IPS-15b (cell line): ENCODE data around the gene CDH23.

Experiments used
- H3K27me3 ChIP-seq: one replicate; pipeline ENCODE4 v1.6.1; 2013; ENCODE audit warnings: low read length; ENCODE audit not compliant: control insufficient read depth, insufficient read depth
- H3K36me3 ChIP-seq: one replicate; pipeline ENCODE4 v1.6.1; 2013; ENCODE audit warnings: low read length; ENCODE audit not compliant: control insufficient read depth, insufficient read depth
- H3K4me1 ChIP-seq: one replicate; pipeline ENCODE4 v1.6.1; 2013; ENCODE audit warnings: mild to moderate bottlenecking, low read length; ENCODE audit not compliant: control insufficient read depth, insufficient read depth
- H3K4me3 ChIP-seq: one replicate; pipeline ENCODE4 v1.5.1; 2013; ENCODE audit warnings: low read depth, low read length
- H3K9ac ChIP-seq: one replicate; pipeline ENCODE4 v1.6.1; 2013; ENCODE audit warnings: low read depth, mild to moderate bottlenecking, low read length
- H3K9me3 ChIP-seq: one replicate; pipeline ENCODE4 v1.6.1; 2013; ENCODE audit warnings: mild to moderate bottlenecking, low read length; ENCODE audit not compliant: control insufficient read depth, insufficient read depth

Gene CDH23

DNA sequence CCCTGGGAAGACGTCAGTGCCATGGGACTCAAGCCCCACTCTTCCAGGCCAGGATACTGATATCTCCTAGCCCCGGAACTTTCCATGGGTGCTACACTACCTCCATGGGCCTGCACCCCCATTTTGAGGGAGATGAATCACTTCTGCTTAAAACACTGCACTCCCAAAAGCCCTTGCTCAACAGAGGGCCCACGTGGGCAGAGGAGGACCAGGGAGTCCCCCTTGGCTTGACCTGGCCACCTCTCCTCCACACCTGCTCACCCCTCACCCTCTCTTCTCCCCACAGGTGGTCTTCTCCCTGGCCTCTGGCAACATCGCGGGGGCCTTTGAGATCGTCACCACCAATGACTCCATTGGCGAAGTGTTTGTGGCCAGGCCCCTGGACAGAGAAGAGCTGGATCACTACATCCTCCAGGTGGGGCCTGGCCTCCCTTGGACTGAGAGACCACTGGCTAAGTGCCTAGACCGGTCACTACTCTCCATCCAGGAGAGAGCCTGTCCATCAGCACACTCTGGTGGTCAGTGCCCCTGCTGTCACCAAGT lies 342.7 kb downstream of the CDH23 start:
- no peak overlapping the region for H3K4me3 ChIP-seq
- no peaks in the 10 kb centered on the region for H3K9me3 ChIP-seq
- no peaks in the 10 kb centered on the region for H3K36me3 ChIP-seq
- H3K4me1 ChIP-seq = no peaks in the 10 kb centered on the region
- no peaks in the 10 kb centered on the region for H3K27me3 ChIP-seq
- H3K9ac ChIP-seq = no peak overlapping the region

DNA sequence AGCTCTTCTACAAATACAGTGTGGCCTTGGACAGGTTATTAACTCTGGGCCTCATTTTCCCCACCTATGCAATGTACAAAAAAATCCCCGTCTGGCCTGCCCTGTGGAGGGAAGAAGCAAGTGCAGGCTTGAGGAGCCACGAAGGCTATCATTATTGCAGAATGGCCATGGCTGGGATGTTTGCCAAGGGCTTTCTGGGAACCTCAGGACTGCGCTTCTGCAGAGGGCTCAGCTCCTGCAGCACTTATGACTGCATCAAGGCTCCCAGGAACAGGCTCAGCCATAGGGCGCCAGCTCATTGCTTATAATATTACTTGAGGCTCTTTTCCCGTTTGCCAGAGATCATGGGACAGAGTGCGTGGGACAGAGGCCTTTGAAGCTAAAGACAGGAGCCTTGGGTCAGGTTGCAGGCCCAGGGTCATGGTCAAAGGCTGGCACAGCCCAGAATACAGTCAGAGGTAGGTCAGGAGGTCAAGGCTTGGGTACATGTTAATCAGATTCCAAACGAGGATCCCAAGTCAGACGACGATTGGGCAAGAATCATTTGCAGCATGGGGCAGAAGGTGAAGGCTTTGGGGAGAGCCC lies 343.4 kb downstream of the CDH23 start:
- no peaks in the 10 kb centered on the region for H3K4me1 ChIP-seq
- H3K9me3 ChIP-seq = no peaks in the 10 kb centered on the region
- H3K4me3 ChIP-seq = no peak overlapping the region
- H3K9ac ChIP-seq = no peak overlapping the region
- H3K36me3 ChIP-seq = no peaks in the 10 kb centered on the region
- H3K27me3 ChIP-seq = no peaks in the 10 kb centered on the region

DNA sequence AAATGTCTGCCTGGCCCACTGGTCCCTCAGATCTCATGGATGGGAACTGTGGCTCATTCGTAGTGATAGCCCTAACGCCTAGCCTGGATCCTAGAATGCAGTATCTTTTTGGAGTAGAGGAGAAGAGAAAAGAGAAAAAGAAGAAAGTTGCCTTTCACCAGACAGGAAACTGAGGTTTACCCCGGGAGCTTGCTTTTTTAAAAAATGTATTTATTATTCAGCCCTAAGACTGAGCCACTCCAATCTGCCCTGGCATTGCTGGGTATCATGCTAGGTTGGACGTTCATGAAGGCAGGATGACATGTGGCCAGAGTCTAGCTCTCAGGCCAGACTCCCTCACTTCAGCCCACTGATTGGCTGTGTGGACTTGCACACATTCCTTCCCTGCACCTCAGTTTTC lies 344.3 kb downstream of the CDH23 start:
- H3K27me3 ChIP-seq = no peaks in the 10 kb centered on the region
- H3K4me3 ChIP-seq = no peak overlapping the region
- H3K36me3 ChIP-seq = no peaks in the 10 kb centered on the region
- H3K4me1 ChIP-seq = no peaks in the 10 kb centered on the region
- H3K9me3 ChIP-seq = no peaks in the 10 kb centered on the region
- H3K9ac ChIP-seq = no peak overlapping the region

DNA sequence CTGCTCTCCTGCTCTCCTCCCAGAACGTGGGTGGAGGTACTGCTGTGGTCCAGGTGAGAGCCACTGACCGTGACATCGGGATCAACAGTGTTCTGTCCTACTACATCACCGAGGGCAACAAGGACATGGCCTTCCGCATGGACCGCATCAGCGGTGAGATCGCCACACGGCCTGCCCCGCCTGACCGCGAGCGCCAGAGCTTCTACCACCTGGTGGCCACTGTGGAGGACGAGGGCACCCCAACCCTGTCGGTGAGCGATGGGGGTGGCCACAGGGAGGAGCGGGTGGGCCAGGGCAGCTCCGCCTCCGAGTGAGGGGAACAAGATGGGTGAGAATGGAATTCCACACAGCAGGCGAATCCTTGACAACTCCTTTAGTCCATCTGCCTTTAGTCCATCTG lies 345.0 kb downstream of the CDH23 start:
- Histone ChIP-seq H3K4me3 (no peak overlapping the region), H3K9ac (no peak overlapping the region), H3K27me3 (no peaks in the 10 kb centered on the region), H3K4me1 (no peaks in the 10 kb centered on the region), H3K9me3 (no peaks in the 10 kb centered on the region), H3K36me3 (no peaks in the 10 kb centered on the region)

DNA sequence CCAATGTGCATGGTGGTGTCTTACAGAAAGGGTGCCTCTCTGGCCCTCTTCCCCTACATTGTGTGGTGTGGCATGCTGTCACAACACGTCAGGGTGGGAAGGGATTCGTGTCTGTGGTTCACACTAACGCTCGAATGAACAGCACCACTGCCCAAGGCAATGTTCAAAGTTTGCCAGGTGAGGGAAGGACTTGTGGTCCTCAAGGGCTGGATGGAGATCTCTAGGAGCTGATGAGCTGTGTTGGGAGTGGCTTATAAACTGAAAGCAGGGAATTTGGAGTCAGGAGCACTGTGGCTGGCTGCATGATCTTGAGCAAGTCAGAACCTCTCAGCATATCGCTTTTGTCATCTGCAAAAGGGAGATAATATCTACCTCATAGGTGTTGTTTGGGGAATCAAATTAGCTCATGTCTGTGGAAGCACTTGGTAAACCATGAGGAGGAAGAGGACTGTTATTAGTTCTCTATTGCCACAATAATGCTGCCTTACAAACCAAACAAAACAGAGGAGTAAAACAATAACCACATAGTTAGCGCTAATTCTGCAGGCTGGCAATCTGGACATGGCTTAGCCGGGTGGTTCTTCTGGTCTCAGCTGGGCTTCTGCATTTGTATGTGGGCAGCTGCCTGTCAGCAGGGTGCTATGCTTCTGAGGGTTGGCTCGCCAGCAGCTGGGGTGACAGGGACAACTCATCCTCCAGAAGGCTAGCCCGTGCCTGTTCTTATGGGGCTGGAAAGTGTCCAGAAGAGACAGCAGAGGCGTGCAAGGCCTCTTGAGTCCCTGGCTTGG lies 345.8 kb downstream of the CDH23 start:
- no peaks in the 10 kb centered on the region for H3K36me3 ChIP-seq
- no peak overlapping the region for H3K4me3 ChIP-seq
- no peaks in the 10 kb centered on the region for H3K27me3 ChIP-seq
- no peak overlapping the region for H3K9ac ChIP-seq
- H3K9me3 ChIP-seq = no peaks in the 10 kb centered on the region
- H3K4me1 ChIP-seq = no peaks in the 10 kb centered on the region

DNA sequence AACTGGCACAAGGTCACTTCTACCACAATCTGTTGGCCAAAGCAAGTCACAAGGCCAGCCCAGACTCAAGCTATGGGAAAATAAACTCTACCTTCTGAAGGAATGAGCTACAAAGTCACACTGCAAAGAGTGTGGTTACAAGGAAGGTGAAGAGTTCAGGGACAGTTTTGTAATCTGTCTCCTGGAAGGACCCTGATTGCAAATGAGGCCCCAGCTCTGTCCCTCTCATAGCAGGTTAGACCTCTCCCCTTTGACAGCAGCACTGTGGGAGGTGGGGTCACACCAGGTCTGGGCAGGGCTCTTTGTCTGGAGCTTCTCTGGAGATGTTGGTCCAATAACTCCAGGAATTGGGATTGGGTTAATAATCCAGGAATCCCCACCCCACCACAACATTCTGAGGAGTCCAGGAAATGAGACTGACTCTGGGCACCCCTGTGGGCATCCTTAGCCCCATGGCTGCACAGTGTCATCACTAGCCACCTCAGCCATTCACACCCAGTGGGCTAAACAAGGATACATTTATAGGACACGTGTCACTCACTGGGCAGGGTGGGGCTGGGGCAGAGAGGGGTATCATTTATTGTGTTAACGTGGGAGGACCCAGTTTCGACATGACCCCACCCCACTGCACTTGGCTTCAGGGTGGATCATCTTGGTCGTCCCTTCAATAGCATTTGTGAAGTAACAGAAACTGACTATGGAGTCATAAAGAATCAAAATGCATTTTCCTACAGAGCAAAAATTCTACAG lies 346.5 kb downstream of the CDH23 start:
- H3K4me3 ChIP-seq = no peak overlapping the region
- no peak overlapping the region for H3K9ac ChIP-seq
- no peaks in the 10 kb centered on the region for H3K9me3 ChIP-seq
- no peaks in the 10 kb centered on the region for H3K36me3 ChIP-seq
- H3K4me1 ChIP-seq = no peaks in the 10 kb centered on the region
- no peaks in the 10 kb centered on the region for H3K27me3 ChIP-seq

DNA sequence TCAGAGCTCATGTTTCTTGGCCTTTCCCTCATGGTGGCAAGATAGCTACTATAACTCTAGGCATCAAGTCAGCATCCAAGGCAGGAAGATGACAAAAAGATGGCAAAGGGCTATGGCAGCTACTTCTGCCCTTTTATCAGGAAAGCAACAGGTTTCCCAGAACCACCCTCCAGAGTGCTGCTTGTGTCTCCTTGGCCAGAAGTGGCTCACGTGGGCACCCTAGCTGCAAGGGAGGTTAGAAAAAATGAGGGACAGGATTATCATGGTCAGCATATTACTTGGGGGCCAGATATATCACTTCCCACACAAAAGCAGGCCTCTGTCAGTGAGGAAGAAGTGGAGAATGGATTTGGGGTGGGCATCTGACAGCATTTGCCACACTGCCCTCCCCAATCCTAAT lies 347.1 kb downstream of the CDH23 start:
- no peaks in the 10 kb centered on the region for H3K4me1 ChIP-seq
- no peak overlapping the region for H3K9ac ChIP-seq
- no peaks in the 10 kb centered on the region for H3K27me3 ChIP-seq
- H3K36me3 ChIP-seq = no peaks in the 10 kb centered on the region
- H3K4me3 ChIP-seq = no peak overlapping the region
- no peaks in the 10 kb centered on the region for H3K9me3 ChIP-seq

DNA sequence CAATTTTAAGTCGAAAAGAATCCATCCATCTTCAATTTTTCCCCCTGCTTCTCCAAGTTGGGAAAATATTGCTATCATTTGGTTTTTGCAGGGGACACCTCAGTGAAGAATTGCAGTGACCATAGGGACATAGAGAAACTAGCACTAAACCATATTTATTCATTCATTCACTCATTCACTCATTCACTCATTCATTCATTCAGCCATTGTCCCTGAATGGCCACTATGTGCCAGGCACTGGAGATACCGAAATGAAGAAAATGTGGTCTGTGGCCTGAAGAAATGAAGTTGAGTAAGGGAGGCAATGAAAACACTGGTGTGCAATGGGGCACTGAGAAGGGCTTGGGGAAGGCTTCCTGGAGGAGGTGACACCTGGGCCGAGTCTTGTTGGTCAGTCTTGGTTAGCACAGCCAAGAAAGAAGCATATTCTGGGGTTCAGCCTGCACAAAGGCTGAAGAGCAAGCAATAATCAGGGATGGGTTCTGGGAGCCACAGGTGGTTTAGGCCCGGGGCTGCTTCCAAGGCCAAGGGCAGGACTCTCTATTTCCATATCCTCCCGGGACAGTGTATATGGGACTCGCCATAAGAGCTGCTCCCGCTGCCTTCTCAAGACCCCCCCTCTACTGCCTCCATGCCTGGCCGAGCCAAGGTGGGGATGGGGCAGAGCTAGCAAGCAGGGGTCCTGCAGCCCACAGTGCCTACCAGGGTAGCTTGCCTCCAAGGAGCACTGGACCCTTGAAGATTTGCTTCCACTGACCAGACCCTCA lies 348.4 kb downstream of the CDH23 start:
- Histone ChIP-seq H3K4me3 (no peak overlapping the region), H3K36me3 (no peaks in the 10 kb centered on the region), H3K9me3 (no peaks in the 10 kb centered on the region), H3K27me3 (no peaks in the 10 kb centered on the region), H3K4me1 (no peaks in the 10 kb centered on the region), H3K9ac (no peak overlapping the region)

DNA sequence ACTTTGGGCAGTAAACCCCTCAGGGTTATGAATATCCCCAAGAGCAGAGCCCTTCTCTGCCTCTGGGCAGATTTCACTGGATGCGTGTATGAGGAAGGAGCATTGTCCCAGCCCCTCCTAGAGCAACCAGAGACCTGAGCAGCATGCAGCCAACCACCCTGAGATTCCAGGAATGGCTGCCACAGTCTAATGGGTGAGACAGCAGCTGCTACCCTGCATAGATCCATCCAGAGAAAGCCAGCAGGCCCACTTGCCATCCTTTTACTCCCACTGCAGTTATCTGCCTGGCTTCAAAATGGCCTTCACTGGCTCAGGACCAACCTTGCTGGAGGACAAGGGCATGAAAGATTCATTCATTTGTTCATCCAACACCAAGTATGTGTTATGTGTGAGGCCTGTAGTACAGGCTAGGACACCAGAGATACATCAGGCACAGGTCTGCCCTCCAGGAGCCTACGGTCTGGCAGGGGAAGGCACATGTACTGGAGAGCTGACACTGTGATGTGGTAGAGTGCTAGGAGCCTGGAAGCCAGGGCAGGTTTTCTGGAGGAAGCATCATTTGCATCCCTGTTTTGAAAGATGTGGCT lies 349.0 kb downstream of the CDH23 start:
- no peak overlapping the region for H3K4me3 ChIP-seq
- no peaks in the 10 kb centered on the region for H3K9me3 ChIP-seq
- H3K27me3 ChIP-seq = no peaks in the 10 kb centered on the region
- H3K9ac ChIP-seq = no peak overlapping the region
- no peaks in the 10 kb centered on the region for H3K36me3 ChIP-seq
- H3K4me1 ChIP-seq = no peaks in the 10 kb centered on the region

DNA sequence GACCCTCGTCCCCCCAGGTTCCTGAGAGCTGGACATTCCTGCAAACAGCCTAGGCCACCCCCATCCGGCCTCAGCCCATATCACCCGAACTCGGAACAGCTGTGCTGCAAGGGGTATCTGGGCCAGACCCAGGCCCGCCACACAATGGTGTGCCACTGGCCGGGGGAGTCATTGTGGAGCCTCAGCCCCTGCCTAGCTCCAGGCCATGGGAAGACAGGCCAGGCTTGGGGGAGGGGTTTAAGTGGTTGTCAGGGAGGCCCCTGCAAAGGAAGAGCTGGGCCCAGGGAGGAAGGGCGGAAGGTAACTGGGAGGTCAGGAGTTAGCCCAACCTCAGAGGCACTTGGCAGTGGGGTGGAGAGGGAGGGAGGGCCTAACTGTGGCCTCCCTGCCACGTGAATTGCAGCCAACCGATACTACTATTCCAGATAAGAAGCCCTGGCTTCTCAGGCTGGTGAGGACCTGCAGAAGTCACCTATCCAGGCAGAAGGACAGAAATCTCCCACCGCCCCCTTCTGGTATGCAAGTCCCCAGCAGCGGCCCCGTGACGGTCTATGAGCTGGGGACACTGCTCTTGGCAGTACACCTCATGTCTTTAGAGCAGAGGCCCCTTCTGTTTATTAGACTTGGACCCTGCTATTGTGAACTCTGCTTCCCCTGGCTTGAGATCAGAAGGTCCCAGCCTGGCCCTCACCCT lies 349.8 kb downstream of the CDH23 start:
- Histone ChIP-seq H3K9ac (no peak overlapping the region), H3K4me1 (no peaks in the 10 kb centered on the region), H3K9me3 (no peaks in the 10 kb centered on the region), H3K4me3 (no peak overlapping the region), H3K36me3 (no peaks in the 10 kb centered on the region), H3K27me3 (no peaks in the 10 kb centered on the region)
